Tibial nerve (tissue), 4 donors: ENCODE measurements around the gene FGD4.

Experiments used
- CTCF ChIP-seq, 5 experiments: fragments of 200-600 bp in 3 of 5; fragments of 450-650 bp in 2 of 5; sonication (generic) in 3 of 5; IDR thresholded peaks; one replicate each; pipeline ENCODE4 v1.5.1; 2016 to 2019; ENCODE audit warnings: antibody characterized with exemption in 5 of 5, mild to moderate bottlenecking in 3 of 5, moderate library complexity in 2 of 5
- EP300 ChIP-seq, 2 donors: sonication (generic); formaldehyde crosslinking; IDR thresholded peaks; one replicate each; pipeline ENCODE4 v1.6.1; 2017; ENCODE audit warnings: antibody characterized with exemption in 2 of 2, mild to moderate bottlenecking in 1 of 2

GRCh38 chr12:32505067-32505945 is 105.9 kb downstream of the FGD4 start:
- no peak for TF ChIP-seq EP300 (IDR thresholded peaks at IDR 0.05)
- TF ChIP-seq CTCF (IDR thresholded peaks at IDR 0.05), result no peak
